ENCODE data around the gene RARA.

RARA gene

GRCh38 chr17:40318830-40319391 is 9.9 kb downstream of the RARA start:
- peak; percentile 74 for FAIRE-seq
- no peak for TF ChIP-seq POLR2AphosphoS5 (IDR thresholded peaks at IDR 0.05; ENCODE audit: low read depth, low read length)
- TF ChIP-seq POLR2A (IDR thresholded peaks at IDR 0.05; ENCODE audit: low read depth, low read length) = no peak
- no peak for TF ChIP-seq TAF1 (IDR thresholded peaks at IDR 0.05; ENCODE audit: borderline replicate concordance, low read depth, low read length)
- DNase-seq (ENCODE audit: insufficient read length) = no peak

- DNase-seq (ENCODE audit: insufficient read length) = no peak
- TF ChIP-seq POLR2AphosphoS5 (IDR thresholded peaks at IDR 0.05; ENCODE audit: low read depth, low read length) (no peak), POLR2A (IDR thresholded peaks at IDR 0.05; ENCODE audit: low read depth, low read length) (no peak), TAF1 (IDR thresholded peaks at IDR 0.05; ENCODE audit: borderline replicate concordance, low read depth, low read length) (no peak)
- FAIRE-seq = no peak
These were observed 10.9 kb downstream of the RARA start for GRCh38 chr17:40319651-40320540.

GRCh38 chr17:40320756-40321523 is 12.0 kb downstream of the RARA start:
- DNase-seq (ENCODE audit: insufficient read length) (no peak), FAIRE-seq (peak; percentile 21)
- no peak for TF ChIP-seq TAF1 (IDR thresholded peaks at IDR 0.05; ENCODE audit: borderline replicate concordance, low read depth, low read length)
- no peak for TF ChIP-seq POLR2A (IDR thresholded peaks at IDR 0.05; ENCODE audit: low read depth, low read length)
- no peak for TF ChIP-seq POLR2AphosphoS5 (IDR thresholded peaks at IDR 0.05; ENCODE audit: low read depth, low read length)

- DNase-seq (ENCODE audit: insufficient read length) (no peak), FAIRE-seq (peak; percentile 46)
- no peak for TF ChIP-seq POLR2AphosphoS5 (IDR thresholded peaks at IDR 0.05; ENCODE audit: low read depth, low read length)
- TF ChIP-seq TAF1 (IDR thresholded peaks at IDR 0.05; ENCODE audit: borderline replicate concordance, low read depth, low read length) = no peak
- no peak for TF ChIP-seq POLR2A (IDR thresholded peaks at IDR 0.05; ENCODE audit: low read depth, low read length)
These were observed 12.5 kb downstream of the RARA start for GRCh38 chr17:40321524-40321929.

- no peak for DNase-seq (ENCODE audit: insufficient read length)
- FAIRE-seq = no peak
- TF ChIP-seq TAF1 (IDR thresholded peaks at IDR 0.05; ENCODE audit: borderline replicate concordance, low read depth, low read length) (no peak), POLR2AphosphoS5 (IDR thresholded peaks at IDR 0.05; ENCODE audit: low read depth, low read length) (no peak), POLR2A (IDR thresholded peaks at IDR 0.05; ENCODE audit: low read depth, low read length) (no peak)
These were observed 13.0 kb downstream of the RARA start for GRCh38 chr17:40321961-40322357.

- peak; percentile 95 for FAIRE-seq
- TF ChIP-seq POLR2AphosphoS5 (IDR thresholded peaks at IDR 0.05; ENCODE audit: low read depth, low read length) = peak; percentile 89
- peak; percentile 84; the same call in 1 of the 2 replicates for TF ChIP-seq POLR2A (IDR thresholded peaks at IDR 0.05; ENCODE audit: low read depth, low read length)
- peak; percentile 66; the same call in 1 of the 2 replicates for TF ChIP-seq TAF1 (IDR thresholded peaks at IDR 0.05; ENCODE audit: borderline replicate concordance, low read depth, low read length)
- DNase-seq (ENCODE audit: insufficient read length) = peak; percentile 81
These were observed 13.7 kb downstream of the RARA start for GRCh38 chr17:40322358-40323315.

GRCh38 chr17:40323391-40324381 is 14.7 kb downstream of the RARA start:
- no peak for TF ChIP-seq TAF1 (IDR thresholded peaks at IDR 0.05; ENCODE audit: borderline replicate concordance, low read depth, low read length)
- TF ChIP-seq POLR2A (IDR thresholded peaks at IDR 0.05; ENCODE audit: low read depth, low read length) = peak; percentile 49; the same call in 1 of the 2 replicates
- peak; percentile 52; the same call in 1 of the 2 replicates for TF ChIP-seq POLR2AphosphoS5 (IDR thresholded peaks at IDR 0.05; ENCODE audit: low read depth, low read length)
- DNase-seq (ENCODE audit: insufficient read length) = no peak
- FAIRE-seq = peak; percentile 78

- no peak for DNase-seq (ENCODE audit: insufficient read length)
- peak; percentile 56; the same call in 1 of the 2 replicates for TF ChIP-seq POLR2AphosphoS5 (IDR thresholded peaks at IDR 0.05; ENCODE audit: low read depth, low read length)
- peak; percentile 49; the same call in 1 of the 2 replicates for TF ChIP-seq POLR2A (IDR thresholded peaks at IDR 0.05; ENCODE audit: low read depth, low read length)
- TF ChIP-seq TAF1 (IDR thresholded peaks at IDR 0.05; ENCODE audit: borderline replicate concordance, low read depth, low read length) = no peak
- FAIRE-seq = peak; percentile 67
These were observed 16.4 kb downstream of the RARA start for GRCh38 chr17:40325156-40326013.
